ENCODE measurements around the gene FAM20A. TPM values are rescaled to one million over a fixed set of nuclear protein-coding genes. Genes with fewer than 3 reads are reported as not detected.

The FAM20A gene
- total RNA-seq, 3 donors from 2014 or later (not counting 1 experiment from before 2014, with no cell fraction given) = 0.38 to 1.3 (median 0.66) TPM

- WGBS (ENCODE audit: insufficient coverage) = 68% methylated on average over 12 of the region's 12 CpGs
- DNase-seq = no peak
- ATAC-seq = no peak
- Histone ChIP-seq H3K4me3 (ENCODE audit: low read length) (no peak overlapping the region), H3K4me1 (ENCODE audit: control insufficient read depth, insufficient read depth, low read length) (peaks cover 18% of the 10 kb centered on the region), H3K27ac (ENCODE audit: low read length) (no peak overlapping the region), H3K9me3 (ENCODE audit: control insufficient read depth, insufficient read depth, low read length) (no peaks in the 10 kb centered on the region), H3K27me3 (ENCODE audit: control insufficient read depth, insufficient read depth, low read length) (no peaks in the 10 kb centered on the region), H3K36me3 (ENCODE audit: control insufficient read depth, insufficient read depth, low read length) (no peaks in the 10 kb centered on the region)
- intact Hi-C loops (cut with micrococcal nuclease) = no loop called here
- no peaks in the 10 kb centered on the region for H3K9me3 Mint-ChIP-seq
- TF ChIP-seq CTCF (IDR thresholded peaks at IDR 0.05) = no peak
- H3K27ac Mint-ChIP-seq = no peak overlapping the region
- H3K4me1 Mint-ChIP-seq = peaks cover 20 to 27% of the 10 kb centered on the region in 2 donors
- H3K27me3 Mint-ChIP-seq (ENCODE audit: low read depth in 2 of 2) = peaks cover under 1 to 8% of the 10 kb centered on the region in 2 donors
- H3K4me3 Mint-ChIP-seq = no peak overlapping the region
- H3K36me3 Mint-ChIP-seq = no peaks in the 10 kb centered on the region
These were observed 109.6 kb downstream of the FAM20A start for GRCh38 chr17:68491381-68492231.

DNA sequence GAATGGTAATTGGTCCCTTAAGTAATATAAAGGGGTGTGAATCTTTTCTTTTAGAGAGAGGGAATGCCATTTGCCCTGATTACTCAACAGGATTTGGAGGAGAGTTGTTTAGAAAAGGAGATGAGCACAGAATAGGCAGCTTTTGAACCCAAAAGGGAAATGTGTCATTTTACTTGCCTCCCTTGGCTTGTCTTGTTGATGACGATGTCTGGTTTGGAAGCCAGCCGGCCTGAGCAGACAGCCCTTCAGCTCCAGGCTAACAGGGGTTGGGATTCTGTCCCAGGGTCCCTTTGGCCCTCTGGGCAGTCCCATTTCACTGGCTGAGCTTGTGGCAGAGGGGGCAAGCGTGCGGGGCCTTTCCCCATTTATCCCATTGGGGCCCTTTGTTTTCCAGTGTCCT is 111.2 kb downstream of the FAM20A start:
- DNase-seq (no peak), ATAC-seq (no peak)
- 73% methylated on average over 4 of the region's 4 CpGs for WGBS (ENCODE audit: insufficient coverage)
- Mint-ChIP-seq H3K27me3 (ENCODE audit: low read depth in 2 of 2) (peaks cover 3 to 12% of the 10 kb centered on the region in 2 donors), H3K27ac (no peak overlapping the region), H3K9me3 (no peaks in the 10 kb centered on the region), H3K4me3 (no peak overlapping the region), H3K36me3 (no peaks in the 10 kb centered on the region), H3K4me1 (peaks cover 20 to 21% of the 10 kb centered on the region in 2 donors)
- Histone ChIP-seq H3K9me3 (ENCODE audit: control insufficient read depth, insufficient read depth, low read length) (no peaks in the 10 kb centered on the region), H3K36me3 (ENCODE audit: control insufficient read depth, insufficient read depth, low read length) (no peaks in the 10 kb centered on the region), H3K4me1 (ENCODE audit: control insufficient read depth, insufficient read depth, low read length) (peaks cover 18% of the 10 kb centered on the region), H3K4me3 (ENCODE audit: low read length) (no peak overlapping the region), H3K27ac (ENCODE audit: low read length) (no peak overlapping the region), H3K27me3 (ENCODE audit: control insufficient read depth, insufficient read depth, low read length) (no peaks in the 10 kb centered on the region)
- no peak for TF ChIP-seq CTCF (IDR thresholded peaks at IDR 0.05)
- intact Hi-C loops (cut with micrococcal nuclease) = no loop called here

Other genes with a start within 250 kb of the FAM20A start
- gene WIPI1, start 143.9 kb downstream of the FAM20A start, total RNA-seq = 10 to 100 TPM; 29.0 to 41.4 (median 32.0) TPM
- 100 to 1,000 TPM; 215 to 267 (median 234) TPM for gene PRKAR1A, start 88.9 kb downstream of the FAM20A start, total RNA-seq

Measured in natural killer cell (primary cell).